ENCODE data around the gene SRGAP3.
A peak's percentile ranks its signal among the peaks of the same experiment; 100 is the strongest.

Gene SRGAP3

DNA sequence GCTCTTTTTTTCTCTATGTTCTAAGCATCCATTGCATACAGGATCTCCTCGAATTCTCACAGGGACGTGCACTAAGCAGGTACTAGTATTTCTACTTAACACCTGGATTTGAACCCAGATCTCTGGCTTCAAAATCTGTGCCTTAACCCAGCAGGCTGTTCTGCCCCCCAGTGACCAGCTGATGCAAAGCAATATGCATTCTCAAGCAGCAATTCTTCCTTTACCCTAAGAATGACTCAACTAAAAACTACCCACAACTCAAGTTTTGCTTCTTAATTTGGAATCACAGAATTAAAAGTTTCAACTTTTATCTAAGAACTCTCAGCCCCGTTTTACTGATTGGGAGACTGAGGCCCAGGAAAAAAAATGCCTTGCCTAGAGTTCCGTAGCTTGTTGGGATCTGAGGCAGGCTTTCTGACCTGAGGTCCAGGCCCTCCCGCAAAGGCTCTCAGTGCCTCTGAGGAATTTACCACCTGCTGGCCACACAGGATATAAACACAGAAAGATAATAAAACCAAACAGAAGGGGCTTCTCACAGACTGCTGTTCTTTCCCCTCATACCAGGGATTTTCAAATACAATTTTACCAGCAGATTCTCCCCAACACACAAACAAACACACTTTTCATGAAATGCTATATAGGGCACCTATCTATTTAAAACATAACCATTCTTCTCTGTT, 170.7 kb downstream of the SRGAP3 start:
- DNase-seq = no peak

DNA sequence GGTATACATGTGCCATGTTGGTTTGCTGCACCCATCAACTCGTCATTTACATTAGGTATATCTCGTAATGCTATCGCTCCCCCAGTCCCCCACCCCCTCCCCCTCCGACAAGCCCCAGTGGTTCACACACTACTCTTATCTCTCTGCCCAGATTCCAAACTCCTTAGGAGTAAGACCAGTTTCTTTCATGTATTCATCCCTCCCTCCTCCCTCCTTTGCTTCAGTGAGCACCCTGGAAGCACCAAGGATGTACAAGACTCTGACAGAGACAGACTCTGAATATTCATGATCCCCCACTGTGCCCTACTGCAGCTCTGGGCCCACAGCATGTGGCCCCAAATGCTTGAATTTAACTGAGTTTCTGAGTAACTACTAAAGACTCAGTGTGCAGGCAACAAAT, 172.4 kb downstream of the SRGAP3 start:
- DNase-seq = no peak

DNA sequence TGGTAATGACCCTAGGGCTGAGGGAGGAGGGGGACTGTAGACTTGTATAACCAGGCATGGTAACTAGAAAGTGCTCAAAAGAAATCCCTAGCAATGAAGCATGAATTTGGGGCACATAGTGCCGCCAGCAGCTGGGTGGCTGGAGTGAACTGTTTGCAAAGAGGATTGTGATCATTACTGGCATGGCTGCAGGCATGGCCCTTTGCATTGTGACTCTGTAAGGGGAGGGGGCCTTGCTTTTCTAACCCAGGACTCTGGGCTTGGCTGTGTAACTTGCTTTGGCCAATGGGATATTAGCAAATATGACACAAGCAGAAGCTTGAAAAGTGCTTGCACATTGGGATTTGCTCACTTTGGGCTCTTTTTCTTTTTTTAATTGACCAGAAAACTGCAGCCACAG, 173.7 kb downstream of the SRGAP3 start:
- no peak for DNase-seq

DNA sequence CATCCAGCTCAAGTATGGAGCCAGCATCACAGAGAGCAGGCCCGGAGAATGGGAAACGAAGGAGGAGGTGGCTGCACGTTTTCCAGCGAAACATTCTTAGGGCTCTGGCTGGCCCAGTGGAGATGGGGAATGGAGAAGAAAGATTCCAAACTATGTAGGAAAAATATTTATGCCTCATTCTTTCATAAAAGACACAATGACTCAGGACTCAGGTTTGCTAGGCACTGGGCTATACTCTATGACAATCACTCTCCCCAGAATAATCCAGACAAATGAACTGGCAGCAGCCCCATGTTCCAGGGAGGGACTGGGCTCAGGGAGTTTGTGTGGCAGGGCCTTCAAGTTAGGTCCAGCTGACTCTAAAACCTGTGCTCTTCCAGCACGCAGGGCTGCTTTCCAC, 175.4 kb downstream of the SRGAP3 start:
- DNase-seq = no peak

DNA sequence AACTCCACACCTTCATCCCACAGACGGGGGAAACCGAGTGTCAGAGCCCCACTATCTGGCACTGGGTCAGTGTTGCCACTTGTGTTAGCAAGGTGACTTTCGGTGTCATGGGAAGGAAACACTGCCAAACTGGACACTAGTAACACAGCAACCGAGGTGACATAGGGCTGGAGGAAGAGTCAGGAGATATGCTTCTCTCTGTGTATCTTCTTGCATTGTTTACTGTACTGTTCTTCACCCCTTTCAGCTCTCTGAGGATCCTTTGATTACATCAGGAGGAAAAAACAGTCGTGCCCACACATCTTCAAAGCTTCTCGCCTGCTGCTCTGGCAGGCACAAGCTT, 176.8 kb downstream of the SRGAP3 start:
- no peak for DNase-seq

DNA sequence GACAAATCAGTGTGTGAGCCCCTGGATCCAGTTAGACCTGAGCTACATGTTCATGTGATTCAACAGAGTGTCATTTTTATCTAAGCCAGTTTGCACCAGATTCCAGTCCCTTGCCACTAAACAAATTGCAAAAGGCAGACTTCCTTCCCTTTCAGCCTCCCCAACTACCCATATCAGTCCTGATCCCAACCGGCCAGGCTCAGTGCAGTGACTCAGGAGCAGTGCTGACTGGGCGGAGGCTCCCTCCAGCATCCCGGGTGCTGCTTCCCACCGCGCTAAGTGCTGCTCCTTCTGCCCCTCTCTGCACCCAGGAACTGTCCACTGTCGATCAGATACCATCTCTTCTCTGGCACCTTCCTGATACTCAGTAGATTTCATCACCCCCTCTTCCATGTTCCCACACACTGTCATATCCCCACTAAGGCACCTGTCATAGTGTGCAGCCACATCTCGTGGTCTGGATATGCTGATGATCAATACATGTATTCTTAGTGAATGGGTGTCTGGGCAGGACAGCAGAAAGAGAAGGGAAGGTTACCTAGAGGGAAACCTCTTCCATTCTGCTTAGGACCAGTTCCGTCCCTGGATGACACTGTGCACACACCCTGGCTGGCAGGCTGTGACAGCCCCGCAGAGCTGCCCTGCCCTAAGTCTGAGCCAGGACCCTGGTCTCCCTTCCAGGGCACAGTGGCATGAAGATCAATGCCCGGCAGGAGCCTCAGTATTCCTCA, 177.3 kb downstream of the SRGAP3 start:
- no peak for DNase-seq

DNA sequence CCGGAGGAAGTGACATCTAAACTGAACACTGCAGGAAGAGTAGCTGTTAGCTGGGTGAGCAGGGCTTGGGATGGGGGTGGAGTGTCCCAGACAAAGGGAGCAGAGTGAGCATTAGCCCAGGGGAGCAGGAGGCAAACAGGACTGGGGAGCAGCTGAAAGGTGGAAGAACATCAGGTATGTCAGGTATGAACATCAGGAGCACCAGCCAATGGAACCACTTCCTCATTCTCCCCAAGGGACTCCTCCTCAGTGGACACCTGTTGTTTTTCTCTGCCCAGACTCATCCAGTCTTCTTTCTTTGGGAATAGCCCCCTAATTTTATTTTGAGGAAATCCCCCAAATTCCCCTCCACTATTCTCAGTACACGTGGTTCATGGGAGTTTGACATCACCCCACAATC, 178.5 kb downstream of the SRGAP3 start:
- no peak for DNase-seq

DNA sequence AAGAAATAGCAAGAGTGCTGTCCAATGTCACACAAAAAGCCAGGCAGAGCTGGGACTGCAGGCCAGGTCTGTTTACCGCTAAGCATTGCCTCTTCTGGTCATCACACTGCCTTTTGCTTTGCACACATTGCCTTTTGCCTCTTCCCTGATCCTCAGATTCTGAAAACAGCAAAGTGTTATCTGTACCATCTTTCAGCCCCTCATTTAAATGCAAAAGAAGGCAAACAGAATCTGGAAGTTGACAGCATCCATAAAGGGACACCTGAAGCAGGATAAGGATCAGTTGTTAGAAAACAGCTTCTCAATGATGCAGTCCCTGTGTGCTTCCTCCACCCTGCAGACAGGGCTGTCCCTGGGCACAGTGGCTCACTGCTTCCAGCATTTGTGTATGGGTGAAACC, 179.5 kb downstream of the SRGAP3 start:
- DNase-seq = no peak

DNA sequence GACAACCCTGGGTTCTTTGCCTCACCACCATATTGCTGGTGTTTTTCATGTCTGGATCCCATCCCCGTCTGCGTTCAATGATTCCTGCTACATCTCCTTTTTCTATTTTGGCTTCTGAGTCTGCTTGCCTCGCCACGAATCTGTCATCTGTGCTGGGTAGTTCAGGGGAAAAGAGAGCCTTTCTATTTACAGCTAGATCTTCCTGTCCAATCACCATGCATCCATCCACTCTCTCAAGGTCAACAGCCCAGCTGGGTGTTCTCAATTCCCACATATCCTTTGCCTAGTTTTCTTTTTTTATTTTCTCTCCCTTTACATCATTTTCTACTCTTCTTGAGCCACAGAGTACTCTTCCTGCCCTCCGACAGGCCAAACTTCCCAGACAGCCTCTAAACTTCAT, 181.4 kb downstream of the SRGAP3 start:
- DNase-seq = no peak

DNA sequence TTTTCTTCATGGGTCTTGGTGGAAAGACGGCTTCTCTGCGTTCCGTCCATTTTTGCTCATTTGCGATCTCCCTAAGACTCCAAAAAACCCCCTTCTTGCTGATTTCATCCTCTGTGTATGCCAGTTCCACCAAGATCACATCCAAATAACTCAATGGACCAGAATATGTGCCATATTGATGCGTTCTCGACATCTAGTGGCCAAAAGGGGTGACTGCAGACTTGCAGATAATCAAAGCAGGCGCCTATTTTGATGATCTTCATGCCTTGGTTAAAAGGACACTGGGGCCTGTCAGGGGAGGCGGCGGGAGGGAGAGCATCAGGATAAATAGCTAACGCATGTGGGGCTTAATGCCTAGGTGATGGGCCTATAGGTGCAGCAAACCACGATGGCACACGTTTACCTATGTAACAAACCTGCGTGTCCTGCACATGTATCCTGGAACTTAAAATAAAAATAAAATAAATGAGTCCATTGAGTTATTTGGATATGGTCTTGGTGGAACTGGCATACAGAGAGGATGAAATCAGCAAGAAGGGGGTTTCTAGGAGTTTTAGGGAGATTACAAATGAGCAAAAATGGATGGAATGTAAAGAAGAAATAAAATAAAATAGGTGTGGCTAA, 182.0 kb downstream of the SRGAP3 start:
- DNase-seq = peak; percentile 15

DNA sequence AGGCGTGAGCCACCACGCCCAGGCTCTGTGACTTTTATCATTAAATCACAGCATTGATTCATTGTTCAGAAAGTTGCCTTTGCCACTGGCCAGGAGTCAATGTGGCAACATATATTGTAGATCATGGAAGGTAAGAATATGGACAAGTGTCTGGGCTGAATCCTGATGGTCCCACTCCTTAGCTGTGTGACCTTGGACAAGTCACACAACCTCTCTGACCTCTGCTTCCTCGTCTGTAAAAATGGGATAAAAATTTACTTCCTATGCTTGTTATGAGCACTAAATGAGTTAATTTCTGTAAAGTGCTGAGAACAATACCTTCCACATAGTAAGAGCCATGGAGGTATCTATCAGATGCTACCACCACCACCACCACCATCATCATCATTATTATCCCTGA, 182.7 kb downstream of the SRGAP3 start:
- DNase-seq = no peak

DNA sequence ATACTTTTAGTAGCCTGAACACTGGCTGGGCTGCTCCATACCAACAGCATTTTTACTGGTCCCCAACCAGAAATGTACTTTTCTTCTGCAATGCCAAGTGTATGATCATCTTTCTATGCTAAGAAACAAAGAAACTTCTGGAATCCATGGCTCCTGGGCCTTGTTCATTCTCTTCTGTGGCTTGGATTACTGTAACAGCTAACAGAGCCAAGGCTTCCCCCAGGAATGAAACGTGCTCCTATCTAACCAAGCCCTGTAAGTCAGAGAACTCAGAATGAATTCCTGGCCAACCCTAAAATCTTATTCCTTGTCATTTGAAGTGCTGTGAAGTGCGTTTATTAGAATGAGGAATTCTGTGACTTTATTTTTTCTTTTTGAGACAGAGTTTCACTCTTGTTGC, 183.3 kb downstream of the SRGAP3 start:
- DNase-seq = no peak

DNA sequence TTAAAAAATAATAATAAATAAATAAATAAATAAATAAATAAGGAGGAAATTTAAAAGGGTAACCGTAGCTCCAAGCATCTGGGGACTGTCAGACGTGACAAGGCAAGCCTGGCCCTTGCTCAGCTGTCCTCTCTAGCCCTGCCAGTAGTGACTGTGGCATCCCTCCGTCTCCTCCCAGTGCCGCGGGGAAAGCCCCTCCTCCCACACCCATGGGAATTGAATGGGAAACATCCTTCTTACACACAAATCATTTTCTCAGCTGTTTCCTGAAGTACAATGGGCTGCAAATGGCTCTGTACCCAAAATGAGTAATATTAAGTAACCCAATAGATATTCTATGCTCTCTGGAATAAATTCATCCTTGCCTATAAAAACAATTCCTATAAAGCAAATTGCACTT, 184.6 kb downstream of the SRGAP3 start:
- DNase-seq = no peak

DNA sequence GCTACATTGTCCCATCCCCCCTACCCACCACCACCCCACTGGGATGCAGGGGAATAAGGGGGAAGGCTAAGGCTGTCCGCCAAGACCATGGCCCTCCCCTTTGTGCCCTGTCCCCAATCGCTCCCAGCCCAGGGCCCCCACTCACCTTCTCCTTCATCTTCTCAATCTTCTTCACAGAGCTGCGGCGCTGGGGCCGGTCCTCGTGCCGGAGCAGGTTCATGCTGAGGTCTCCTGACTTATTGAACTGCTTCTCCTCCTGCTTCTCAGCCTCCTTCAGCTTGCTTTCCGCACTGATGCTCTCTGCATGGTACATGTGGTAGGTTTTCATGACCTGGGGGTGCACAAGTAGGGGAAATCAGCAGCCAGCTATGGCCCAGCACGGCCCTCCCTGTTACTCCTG, 185.2 kb downstream of the SRGAP3 start:
- DNase-seq = no peak

DNA sequence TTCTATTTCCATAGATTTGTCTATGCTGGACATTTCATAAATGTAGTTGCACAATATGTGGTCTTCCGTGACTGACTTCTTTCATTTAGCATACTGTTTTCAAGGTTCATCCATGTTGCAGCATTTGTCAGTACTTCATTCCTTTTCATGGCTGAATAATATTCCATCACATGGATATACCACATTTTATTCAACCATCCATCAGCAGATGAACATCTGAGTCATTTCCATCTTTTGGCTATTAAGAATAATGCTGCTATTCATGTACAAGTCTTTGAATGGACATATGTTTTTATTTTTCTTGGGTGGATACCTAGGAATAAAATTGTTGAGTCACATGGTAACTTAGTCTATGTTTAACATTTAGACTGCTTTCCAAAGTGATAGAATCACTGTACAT, 186.9 kb downstream of the SRGAP3 start:
- DNase-seq = no peak

DNA sequence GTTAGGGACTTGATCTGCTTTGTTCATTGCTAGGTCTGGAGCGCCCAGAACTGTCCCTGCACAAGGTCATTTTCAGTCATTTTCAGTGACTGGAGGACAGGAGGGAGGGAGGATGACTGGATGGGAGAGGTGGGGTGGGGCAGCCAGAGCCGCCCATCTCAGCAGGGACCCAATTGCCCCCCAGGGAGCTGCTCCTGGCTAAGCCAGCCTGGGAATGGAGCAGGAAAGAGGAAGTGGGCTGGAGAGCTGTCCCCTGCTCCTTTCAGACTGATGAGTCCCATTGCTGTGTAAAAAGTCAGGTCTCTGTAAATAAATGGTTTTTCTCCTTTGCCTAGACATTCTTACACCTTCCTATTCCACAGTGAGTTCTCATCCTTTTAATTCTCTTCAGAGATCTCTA, 187.8 kb downstream of the SRGAP3 start:
- DNase-seq = no peak

DNA sequence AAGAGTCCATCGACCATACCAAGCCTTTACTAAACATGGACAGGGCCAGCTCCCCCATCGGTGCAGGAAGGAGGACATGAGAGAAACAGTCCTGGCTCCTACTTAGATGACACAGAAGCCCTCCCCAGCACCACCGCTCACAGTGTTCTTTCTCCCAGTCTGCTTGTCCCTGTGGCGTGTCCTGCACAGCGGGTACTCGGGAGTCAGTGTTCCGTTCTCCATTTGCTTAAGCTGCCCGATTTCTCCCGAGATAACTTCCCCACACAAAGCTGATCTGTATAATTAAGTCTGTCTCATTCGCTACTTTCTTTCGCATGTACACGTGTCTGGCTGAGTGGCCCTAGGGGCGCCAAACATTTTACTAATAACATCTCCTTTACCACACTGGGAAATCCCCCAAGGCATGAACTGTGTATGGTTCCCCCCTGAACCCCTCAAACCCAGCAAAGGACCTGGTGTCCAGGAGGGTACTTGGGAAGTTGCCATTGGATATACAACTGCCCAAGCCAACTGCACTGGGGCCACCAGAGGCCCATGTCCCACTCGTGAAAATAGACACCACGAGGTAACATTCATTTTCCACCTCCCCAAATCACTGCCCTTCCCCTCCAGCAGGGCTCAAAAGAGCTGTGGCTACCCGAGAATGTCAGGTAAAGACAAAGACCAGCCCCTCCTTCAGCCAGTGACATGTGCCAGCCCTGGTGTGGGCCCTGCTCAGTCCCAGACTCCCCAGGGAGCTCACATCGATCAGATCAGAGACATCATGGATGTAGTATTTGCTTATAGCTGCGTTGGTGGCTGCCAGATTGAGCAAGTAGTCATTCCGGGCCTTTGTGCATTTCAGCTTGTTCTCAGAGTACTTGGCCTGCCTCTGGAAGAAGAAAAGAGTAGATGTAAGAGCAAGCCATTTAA, 189.7 kb downstream of the SRGAP3 start:
- no peak for DNase-seq

DNA sequence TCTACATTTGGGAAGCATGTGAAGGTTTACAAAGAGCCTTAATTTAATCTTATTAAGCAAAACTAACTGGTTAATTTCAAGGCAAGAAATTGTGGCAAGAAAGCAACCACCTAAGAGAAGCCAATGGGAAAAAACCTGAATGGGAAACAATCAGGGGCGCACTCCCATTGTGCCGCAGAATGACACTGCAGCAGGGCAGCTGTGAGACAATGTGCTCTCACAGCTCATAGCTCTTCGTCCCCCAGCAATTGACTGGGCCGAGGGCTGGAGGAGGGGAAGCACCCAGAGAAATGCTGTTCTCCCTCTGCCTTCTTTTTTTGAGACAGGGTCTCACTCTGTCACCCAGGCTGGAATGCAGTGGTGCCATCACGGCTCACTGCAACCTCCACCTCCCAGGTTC, 192.9 kb downstream of the SRGAP3 start:
- DNase-seq = no peak

DNA sequence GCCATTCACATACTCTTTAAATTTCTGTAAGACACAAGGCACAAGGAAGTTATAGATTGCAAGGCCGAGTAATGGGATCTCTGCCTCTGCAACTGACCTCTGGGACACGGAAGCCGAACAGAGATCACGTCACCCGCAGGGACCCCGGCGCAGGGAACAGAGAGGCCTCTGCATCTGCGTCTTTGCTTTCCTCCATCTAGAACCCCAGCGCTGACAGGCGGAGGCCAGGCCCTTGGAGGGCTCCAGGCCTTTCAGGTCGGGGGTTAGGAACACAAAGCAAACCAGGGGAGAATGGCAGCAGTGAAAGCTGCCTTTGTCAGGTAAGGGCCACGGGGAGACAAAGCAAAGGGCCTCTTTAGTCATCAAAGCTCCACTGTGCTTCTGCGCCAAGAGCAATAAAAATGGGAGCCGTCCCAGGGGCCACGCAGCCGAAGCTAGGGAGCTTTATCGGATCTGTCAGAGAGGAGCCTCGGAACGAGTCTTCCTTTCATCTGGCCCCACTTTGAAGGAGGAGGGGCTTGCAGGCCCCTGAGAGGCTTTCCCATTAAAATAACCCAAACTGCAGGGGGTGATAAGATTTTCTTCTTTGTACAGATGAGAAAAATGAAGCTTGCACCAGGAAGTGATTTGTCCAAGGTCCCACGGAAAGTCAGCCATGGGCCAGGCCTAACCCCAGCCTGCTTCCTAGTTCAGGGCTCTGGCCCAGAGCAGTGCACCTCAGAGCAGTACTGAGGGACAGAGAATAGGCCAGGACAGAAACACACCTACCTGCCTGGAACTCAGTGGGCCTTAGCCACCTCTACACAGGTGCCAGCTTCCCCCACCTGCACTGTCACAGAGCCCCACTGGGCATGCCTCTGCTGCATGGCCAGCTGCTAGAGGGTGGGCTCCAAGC, 201.7 kb downstream of the SRGAP3 start:
- DNase-seq = no peak

DNA sequence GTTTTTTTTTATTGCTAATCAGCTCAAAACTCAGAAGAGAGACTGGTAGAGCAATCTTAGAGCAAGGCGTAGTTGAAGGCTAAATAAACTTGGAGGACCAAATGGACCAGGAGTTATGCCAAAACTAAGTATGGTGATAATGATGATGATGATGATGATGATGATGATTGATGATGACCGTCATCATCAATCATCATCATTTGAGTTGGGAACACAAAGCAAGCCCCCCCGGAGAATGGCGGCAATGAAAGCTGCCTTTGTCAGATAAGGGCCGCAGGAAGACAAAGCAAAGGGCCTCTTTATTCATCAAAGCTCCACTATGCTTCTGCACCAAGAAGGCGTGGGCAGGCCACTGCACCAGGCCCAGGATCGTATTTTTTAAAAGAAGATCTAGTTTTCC, 204.1 kb downstream of the SRGAP3 start:
- DNase-seq = no peak

DNA sequence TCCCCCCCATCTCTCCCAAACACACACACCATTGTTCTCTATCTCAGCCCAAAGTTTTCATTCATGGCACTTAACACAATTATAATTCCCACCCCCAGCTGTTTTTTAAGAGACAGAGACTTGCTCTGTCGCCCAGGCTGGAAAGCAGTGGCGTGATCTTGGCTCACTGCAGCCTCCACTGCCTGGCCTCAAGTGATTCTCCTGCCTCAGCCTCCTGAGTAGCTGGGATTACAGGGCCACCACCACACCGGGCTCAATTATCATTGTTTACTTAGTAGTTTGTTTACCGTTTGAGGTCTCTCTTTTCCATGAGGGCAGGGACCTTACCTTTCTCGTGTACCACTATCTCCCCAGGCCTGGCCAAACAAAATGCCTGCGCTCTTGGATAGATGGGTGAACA, 206.4 kb downstream of the SRGAP3 start:
- no peak for DNase-seq

DNA sequence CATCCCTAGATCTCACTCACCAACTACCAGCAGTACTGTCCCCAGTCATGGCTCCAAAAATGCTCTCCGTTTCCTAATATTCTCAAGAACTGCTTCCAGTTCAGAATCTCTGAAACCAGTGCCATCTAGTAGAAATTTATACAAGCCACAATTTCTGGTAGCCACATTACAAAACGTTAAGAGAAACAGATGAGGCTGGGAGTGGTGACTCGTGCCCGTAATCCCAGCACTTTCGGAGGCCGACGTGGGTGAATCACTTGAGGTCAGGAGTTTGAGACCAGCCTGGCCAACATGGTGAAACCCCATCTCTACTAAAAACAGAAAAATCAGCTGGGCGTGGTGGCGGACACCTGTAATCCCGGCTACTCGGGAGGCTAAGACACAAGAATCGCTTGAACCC, 207.8 kb downstream of the SRGAP3 start:
- DNase-seq = no peak

DNA sequence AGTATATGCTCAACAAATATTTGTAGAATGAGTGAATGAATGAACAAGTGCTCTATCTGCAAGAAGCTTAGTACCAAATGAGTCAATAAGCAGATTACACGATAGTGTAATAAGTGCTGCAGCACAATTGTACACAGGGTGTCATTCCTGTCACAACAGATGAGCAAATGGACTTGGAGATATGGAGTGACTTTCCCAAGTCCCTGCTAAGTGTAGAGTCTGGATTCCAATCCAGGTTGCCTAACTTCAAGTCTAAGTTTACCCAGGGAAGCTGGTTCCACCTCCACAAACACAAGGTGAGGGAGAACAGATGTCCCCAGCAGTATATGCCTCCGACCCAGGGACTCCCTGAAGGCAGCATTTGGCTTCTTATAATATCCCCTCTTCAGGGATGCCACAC, 208.4 kb downstream of the SRGAP3 start:
- no peak for DNase-seq

All from NCI-H748 treated with DMSO at 0.1 percent for 48 hours (cell line).